Esophagus muscularis mucosa (tissue), 4 donors: ENCODE results near the gene TMEM238L.

ENCODE experiments used
- EP300 ChIP-seq: sonication (generic); formaldehyde crosslinking; IDR thresholded peaks from one replicate; pipeline ENCODE4 v1.6.1; 2017; ENCODE audit warnings: antibody characterized with exemption
- POLR2A ChIP-seq: fragments of 450-650 bp; IDR thresholded peaks from one replicate; pipeline ENCODE4 v1.6.1; 2017; ENCODE audit warnings: antibody characterized with exemption, moderate library complexity, mild to moderate bottlenecking, low read depth
- POLR2AphosphoS5 ChIP-seq, 2 donors: sonication (generic); formaldehyde crosslinking; IDR thresholded peaks; one replicate each; pipeline ENCODE4 v1.6.1; 2017; ENCODE audit warnings: antibody characterized with exemption in 2 of 2
- TF ChIP-seq, protein P1 (sequence below), 3 experiments: fragments of 200-600 bp in 2 of 3; fragments of 450-650 bp in 1 of 3; sonication (generic) in 2 of 3; IDR thresholded peaks; one replicate each; pipeline ENCODE4 v1.5.1; 2017 to 2019; ENCODE audit warnings: antibody characterized with exemption in 3 of 3, mild to moderate bottlenecking in 2 of 3, moderate library complexity in 1 of 3

DNA sequence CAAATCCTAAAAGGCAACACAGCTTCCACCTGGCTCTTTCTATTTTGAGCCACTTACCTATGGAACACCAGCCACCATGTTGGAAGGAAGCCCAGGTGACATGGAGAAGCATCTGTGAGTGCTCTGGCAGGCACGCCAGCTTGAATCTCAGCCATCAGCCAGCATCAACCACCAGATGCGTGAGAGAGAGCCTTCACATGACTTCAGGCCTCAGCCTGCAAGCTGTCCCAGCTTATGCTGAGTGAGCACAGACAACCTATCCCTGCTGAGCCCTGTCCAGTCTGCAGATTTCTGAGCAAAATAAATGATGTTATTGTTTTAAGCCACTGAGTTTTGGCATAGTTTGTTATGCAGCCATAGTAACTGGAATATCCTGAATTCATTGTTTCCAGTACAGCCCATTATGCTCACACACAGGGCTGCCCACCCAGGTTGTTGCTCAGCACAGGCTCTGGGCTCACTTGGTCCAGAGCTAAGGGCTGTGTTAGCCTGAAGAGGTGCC is 35.1 kb downstream of the TMEM238L start:
- TF ChIP-seq, protein P1, sequence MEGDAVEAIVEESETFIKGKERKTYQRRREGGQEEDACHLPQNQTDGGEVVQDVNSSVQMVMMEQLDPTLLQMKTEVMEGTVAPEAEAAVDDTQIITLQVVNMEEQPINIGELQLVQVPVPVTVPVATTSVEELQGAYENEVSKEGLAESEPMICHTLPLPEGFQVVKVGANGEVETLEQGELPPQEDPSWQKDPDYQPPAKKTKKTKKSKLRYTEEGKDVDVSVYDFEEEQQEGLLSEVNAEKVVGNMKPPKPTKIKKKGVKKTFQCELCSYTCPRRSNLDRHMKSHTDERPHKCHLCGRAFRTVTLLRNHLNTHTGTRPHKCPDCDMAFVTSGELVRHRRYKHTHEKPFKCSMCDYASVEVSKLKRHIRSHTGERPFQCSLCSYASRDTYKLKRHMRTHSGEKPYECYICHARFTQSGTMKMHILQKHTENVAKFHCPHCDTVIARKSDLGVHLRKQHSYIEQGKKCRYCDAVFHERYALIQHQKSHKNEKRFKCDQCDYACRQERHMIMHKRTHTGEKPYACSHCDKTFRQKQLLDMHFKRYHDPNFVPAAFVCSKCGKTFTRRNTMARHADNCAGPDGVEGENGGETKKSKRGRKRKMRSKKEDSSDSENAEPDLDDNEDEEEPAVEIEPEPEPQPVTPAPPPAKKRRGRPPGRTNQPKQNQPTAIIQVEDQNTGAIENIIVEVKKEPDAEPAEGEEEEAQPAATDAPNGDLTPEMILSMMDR (IDR thresholded peaks at IDR 0.05): no peak
- TF ChIP-seq POLR2A (no peak), EP300 (no peak), POLR2AphosphoS5 (IDR thresholded peaks at IDR 0.05) (no peak)
